GM21723 (cell line): ENCODE results near the gene IL1RL2.

Experiments used
- ATAC-seq: cut with Tn5 transposase; IDR thresholded peaks from one replicate; pipeline ENCODE4 v1.9.1; 2021; ENCODE audit warnings: mild to moderate bottlenecking, moderate library complexity; ENCODE audit not compliant: unreplicated experiment

The IL1RL2 gene

GRCh38 chr2:102158011-102158755, 28.6 kb upstream of the IL1RL2 start:
- ATAC-seq: no peak

- ATAC-seq: no peak
These were observed 27.5 kb upstream of the IL1RL2 start for GRCh38 chr2:102159295-102159694.

- ATAC-seq: no peak
These were observed 20.5 kb upstream of the IL1RL2 start for GRCh38 chr2:102166189-102166845.

DNA sequence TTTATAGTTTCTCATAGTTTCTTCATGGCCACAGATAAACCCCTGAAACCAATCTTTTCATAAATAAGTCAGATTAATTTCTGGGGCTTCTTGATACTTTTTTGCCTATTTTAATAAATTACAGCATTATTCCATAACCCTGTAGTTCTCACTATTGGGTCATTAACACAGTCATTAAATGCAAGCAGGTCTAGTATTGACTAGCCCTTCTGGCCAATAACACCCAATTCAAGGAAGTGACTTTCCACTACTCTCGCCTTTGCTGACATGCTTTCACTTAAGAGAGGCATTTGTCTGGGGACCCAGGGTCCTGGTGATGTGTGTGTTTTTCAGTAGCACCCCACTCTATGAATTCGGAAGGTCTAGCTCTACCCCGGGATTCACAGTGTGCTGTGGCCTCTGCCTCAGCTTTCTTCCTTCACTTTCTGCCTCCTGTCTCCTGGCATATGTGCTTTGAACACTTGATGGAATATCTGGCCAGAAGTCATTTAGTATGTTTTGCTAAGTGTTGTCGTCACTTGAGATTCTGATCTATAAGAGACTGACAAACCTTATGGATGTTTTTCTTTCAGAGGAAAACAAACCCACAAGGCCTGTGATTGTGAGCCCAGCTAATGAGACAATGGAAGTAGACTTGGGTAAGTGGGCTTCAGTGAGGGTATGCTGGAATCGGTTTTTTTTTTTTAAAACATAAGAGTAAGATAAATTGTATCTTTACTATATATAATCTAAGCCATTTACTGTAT, 18.6 kb upstream of the IL1RL2 start:
- no peak for ATAC-seq

GRCh38 chr2:102171946-102172345, 14.9 kb upstream of the IL1RL2 start:
- ATAC-seq: no peak

DNA sequence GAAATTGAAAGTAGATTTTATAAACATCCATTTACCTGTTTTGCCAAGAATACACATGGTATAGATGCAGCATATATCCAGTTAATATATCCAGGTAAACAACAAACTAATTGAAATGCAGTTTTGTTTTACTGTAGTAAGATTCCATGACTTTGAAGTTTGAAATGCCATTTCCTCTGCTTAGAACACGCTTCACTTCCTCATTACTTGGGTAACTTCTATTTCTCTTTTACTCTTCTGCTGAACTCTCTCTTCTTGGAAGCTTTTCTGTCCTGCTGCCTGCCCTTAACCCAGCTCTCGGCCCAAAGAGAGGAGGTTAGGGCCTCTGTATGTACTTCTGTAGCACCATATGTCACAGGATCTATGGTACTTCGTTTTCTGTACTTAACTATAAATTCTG, 14.1 kb upstream of the IL1RL2 start:
- ATAC-seq: no peak

GRCh38 chr2:102176172-102176571, 10.7 kb upstream of the IL1RL2 start:
- no peak for ATAC-seq

DNA sequence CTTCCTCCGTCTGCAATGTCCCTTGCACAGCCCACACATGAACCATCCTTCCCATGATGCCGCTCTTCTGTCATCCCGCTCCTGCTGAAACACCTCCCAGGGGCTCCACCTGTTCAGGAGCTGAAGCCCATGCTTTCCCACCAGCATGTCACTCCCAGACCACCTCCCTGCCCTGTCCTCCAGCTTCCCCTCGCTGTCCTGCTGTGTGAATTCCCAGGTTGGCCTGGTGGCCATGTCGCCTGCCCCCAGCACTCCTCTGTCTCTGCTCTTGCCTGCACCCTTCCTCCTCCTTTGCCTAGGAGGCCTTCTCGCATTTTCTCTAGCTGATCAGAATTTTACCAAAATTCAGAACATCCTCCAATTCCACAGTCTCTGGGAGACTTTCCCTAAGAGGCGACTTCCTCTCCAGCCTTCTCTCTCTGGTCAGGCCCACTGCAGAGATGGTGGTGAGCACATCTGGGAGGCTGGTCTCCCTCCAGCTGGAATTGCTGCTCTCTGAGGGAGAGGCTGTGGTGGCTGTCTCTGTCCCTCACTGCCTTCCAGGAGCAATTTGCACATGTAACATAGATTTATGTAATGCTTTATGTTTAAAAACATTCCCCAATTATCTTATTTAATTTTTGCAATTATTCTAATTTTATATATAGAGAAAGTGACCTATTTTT, 8.9 kb upstream of the IL1RL2 start:
- ATAC-seq: no peak

- no peak for ATAC-seq
These were observed 7.8 kb upstream of the IL1RL2 start for GRCh38 chr2:102179061-102179460.

DNA sequence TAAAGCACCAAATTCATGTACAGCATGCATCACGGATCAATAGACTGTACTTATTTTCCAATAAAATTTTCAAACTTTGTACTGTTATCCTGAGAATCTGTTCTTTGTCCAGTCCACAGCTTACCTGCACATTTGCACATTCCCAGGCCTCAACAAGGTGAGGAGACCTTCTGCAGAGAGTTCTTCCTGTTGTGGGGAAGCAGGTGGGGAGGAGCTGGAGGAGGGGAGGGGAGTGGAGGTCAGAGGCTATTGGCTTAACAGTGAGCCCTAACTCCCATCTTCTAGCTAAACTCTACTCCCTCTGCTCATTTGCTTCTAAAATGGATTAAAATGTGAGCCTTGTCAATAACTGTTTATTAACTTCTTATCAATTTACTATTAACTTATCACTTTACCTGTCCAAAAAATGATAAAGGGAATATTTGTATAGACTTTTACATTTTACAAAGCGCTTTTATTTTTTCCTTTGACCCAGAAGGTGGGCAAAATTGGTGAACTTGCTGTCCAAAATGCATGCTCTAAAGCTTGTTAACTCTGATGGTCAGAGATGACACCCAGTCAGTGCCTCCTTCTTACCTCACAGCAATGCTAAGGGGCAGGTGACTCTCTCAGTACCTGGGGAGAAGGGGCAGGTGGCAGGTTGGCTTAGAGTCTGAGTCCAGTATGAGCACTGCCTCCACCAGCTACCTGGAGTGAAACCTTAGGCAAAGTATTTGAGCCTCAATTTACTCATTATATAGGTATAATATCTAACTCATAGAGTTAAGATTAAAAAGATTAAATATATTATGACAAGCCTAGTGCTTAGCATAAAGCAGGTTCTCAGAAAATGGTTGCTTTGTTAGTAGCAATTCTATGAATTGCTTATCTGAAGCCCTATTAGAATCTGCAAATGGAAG, 6.8 kb upstream of the IL1RL2 start:
- ATAC-seq: no peak

DNA sequence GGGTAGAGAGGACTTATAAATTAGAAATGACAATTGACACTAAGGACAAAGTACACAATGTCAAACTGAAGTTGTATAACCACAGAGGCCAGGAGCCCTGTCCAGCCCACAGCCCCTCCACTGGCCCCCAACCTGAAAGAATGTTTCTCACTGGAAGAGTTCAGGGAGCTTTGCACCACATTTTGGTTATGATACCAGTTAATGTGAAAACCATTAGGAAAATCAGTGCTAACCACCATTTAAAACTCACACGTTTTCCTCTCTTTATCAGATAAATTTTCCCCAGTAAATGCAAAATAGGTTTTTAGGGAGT, 6.2 kb upstream of the IL1RL2 start:
- ATAC-seq: no peak

DNA sequence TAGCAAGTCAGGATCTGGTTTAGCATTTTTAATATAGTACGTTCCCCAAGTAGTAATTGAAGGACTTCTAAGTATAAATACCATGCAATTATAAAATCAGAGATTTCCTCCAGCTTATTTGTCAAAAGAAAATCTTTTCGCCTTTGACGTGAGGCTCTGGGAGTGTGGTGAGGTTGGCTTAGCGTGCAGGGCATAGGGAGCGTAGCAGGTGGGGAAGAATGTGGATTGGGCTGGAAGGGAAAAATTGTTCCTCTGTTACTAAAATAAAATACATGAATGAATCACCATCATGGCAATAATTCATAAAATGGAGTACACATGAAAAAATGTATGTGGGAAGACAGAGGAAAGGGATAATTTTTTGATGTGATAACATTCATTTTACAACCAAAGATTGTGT, 5.4 kb upstream of the IL1RL2 start:
- ATAC-seq: no peak

GRCh38 chr2:102181919-102182635, 4.7 kb upstream of the IL1RL2 start:
- no peak for ATAC-seq

- no peak for ATAC-seq
These were observed 2.8 kb upstream of the IL1RL2 start for GRCh38 chr2:102184018-102184417.

DNA sequence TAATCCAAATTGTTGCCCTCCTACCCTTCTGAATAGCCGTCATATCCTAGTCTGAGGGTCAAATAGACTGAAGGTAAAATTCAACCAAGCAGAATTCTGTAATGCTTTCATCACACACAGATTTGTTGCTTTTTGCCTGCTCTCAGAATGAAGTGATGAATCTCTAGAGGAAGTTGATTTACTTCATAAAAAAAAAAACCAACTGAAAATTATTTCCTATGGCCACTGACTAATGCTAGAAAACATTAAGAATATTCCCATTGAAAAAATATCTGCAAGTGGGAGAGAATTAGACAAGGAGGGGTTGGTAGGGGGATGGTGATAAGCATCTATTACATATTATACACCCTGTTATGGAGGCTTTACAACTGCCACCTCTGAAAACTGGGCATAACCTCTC, 2.3 kb upstream of the IL1RL2 start:
- no peak for ATAC-seq

DNA sequence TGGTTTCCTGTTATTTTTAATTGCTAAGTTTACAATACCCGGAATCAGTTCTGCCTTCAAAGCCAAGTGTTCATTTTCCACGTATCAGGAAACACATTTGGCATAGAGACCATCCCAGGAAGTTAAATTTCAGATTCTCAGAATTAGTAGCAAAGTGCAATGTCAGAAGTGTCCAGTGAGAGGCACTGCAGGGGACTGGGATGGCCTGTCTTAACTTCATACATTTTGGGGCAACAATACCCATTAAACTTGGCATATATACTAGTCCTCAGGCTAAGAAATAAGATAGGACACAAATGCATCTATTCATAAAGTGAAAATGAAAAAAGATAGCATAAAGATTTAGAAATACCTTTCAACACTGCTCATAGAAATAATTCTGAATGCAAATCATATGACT, 1.5 kb upstream of the IL1RL2 start:
- no peak for ATAC-seq

DNA sequence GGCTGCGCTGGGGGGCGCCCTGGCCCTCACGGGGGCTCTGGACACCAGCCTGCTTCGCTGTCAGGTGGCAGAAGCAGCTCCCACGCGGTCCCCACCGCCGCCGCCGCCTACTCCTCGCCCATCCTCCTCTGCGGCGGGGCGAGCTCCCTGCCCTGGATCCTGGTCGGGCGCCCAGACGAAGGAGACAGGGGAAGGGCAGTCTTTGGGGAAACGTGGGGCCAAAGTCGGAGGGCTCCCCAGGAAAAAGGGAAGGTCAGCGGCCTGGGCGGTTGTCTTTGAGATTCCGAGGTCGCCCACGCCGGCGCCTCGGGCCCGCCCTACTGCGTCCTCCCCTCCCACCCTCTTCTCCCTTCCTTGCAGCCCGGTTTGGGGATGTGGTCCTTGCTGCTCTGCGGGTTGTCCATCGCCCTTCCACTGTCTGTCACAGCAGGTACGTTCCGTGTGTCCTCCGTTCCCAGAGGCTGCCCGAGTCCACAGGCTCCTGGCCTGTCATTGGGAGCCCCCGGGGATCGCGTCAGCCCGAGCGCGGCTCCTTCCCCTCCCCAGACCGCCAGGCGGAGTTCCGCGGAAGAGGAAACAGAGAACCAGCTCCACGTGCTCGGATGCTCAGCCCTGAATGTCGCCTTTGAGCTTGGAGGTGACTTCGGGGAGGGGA, 800 bp downstream of the IL1RL2 start:
- no peak for ATAC-seq

GRCh38 chr2:102190430-102191107, 3.7 kb downstream of the IL1RL2 start:
- ATAC-seq: no peak

- no peak for ATAC-seq
These were observed 4.7 kb downstream of the IL1RL2 start for GRCh38 chr2:102191501-102191900.
